ENCODE results near the gene EIF5A. TPM values are rescaled to one million over a fixed set of nuclear protein-coding genes. Genes with fewer than 3 reads are reported as not detected.

The EIF5A gene
- total RNA-seq, 2 donors from 2014 or later = 274 to 374 TPM

DNA sequence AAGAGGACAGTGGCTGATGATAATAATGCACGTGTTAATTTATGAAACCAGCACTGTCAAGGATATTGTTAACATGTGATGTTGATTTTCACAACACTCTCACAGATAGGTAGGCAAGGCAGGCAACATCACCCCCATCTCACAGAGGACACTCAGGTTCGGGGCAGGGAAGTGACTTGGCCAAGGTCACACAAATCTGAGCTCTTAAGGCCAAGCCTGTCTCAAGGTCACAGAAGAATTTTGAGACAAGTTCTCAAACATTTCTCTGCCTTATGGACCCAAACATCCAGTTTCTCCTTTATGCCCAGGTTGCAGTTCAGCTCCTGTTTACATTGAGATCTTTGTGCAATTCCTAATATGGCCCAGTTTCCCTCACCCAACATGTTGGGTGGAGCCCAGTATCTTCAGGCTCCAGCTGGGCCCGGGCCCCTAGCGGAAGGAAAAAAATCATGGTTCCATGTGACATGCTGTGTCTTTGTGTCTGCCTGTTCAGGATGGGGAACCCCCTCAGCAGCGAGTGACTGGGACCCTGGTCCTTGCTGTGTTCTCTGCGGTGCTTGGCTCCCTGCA, 24.6 kb upstream of the EIF5A start:
- intact Hi-C loops (cut with DNase I) = loop anchor here in 1 of 2 donors (5.0 kb wide), 1 partner anchor 64 kb away; no protein-coding TSS in a partner anchor
- no peak for DNase-seq
- no peak for ATAC-seq

DNA sequence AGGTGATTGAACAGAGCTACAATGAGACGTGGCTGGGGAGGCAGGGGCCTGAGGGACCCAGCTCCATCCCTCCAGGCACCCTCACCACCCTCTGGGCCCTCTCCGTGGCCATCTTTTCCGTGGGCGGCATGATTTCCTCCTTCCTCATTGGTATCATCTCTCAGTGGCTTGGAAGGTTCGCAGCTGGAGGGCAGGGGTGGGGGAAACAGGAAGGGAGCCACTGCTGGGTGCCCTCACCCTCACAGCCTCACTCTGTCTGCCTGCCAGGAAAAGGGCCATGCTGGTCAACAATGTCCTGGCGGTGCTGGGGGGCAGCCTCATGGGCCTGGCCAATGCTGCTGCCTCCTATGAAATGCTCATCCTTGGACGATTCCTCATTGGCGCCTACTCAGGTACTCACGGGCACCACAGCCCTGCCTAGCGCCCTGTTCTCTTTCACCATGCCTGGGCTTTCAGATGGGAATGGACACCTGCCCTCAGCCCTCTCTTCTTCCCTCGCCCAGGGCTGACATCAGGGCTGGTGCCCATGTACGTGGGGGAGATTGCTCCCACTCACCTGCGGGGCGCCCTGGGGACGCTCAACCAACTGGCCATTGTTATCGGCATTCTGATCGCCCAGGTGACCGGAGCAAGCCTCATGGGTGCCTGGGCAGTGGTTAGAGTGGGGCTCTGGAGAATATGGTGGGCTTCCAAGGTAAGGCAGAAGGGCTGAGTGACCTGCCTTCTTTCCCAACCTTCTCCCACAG, 23.8 kb upstream of the EIF5A start:
- DNase-seq = no peak
- no peak for ATAC-seq
- intact Hi-C loops (cut with DNase I) = loop anchor here in 1 of 2 donors (5.0 kb wide), 1 partner anchor 64 kb away; no protein-coding TSS in a partner anchor

DNA sequence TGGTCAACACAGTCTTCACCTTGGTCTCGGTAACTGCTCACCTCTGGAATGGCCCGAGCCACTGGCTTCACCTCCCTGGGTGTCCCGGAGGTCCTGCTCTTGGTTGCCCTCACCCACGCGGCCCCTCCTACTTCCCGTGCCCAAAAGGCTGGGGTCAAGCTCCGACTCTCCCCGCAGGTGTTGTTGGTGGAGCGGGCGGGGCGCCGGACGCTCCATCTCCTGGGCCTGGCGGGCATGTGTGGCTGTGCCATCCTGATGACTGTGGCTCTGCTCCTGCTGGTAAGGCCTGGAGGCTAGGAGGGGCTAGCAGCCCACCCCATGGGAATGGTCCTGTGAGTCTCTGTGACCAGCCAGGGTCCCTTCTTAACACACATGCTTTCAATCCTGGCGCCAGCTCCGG, 22.5 kb upstream of the EIF5A start:
- intact Hi-C loops (cut with DNase I) = loop anchor here in 1 of 2 donors (5.0 kb wide), 1 partner anchor 62 kb away; no protein-coding TSS in a partner anchor
- ATAC-seq (no peak), DNase-seq (no peak)

DNA sequence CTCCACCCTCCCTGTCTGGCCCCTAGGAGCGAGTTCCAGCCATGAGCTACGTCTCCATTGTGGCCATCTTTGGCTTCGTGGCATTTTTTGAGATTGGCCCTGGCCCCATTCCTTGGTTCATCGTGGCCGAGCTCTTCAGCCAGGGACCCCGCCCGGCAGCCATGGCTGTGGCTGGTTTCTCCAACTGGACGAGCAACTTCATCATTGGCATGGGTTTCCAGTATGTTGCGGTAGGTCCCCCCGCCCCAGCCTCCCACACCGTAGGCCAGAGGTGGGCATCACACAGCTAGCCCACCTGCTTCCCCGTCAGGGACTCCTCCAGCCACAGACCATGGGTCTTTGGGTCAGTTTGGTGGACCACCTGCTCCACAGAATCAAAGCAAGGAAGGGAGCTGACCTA, 21.7 kb upstream of the EIF5A start:
- ATAC-seq = no peak
- intact Hi-C loops (cut with DNase I) = no loop called here
- no peak for DNase-seq

DNA sequence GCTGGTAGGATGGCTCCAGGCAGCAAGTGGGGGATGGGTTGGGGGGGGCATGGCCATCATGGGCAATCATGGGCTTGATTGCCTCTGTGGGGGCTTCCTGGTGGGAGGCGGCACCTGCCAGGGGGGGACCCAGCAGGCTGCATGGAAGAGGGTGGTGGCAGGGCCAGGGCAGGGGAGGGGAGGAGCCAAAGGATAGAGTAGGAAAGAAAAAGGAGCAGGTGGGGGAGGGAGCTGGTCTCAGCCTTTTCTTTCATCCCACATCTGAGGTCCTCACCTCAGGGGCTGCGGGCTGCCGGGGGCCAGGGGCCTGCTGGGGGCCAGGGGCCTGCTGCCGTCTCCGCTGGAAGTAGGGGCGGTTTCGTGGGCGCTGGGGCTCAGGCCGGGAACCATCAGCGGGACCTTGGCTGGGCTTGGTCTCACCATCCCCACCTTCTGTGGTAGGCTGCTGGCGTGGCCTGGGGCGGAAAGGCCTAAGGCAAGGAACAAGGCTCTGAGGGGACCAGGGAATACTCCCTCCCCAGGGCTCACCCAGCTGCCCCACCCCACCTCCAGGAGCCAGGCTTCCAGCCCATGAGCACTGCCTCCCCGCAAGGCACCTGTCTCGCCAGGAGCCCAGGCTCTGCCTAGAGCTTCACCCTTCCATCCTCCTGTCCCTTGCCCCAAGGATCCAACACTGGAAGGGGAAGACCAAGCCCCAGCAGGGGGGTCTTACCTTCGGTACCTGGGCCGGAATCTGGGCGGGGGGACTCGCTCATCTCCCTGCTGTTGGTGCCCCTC, 18.0 kb upstream of the EIF5A start:
- ATAC-seq (peak in 1 of 2 donors; percentile 1), DNase-seq (no peak)
- intact Hi-C loops (cut with DNase I) = no loop called here

DNA sequence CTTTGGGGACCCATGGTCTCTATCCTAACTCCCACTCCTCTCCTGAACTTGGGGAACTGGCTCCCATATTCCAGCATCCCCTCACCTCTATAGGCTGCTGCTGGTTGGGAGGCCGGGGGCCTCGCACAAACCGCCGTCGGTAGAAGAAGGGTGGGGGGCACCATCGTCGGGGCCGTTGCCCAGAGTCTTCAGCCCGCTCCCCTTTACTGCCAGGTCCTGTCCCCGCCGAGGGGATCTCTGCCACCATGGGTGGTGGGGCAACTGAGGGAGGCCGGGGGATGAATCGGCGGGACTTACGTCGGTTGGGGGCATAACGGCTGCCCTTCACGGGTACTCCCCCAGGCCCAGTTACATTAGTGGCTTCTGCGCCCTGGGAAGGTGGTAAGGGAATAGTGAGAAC, 17.3 kb upstream of the EIF5A start:
- intact Hi-C loops (cut with DNase I) = no loop called here
- DNase-seq = no peak
- ATAC-seq = no peak

DNA sequence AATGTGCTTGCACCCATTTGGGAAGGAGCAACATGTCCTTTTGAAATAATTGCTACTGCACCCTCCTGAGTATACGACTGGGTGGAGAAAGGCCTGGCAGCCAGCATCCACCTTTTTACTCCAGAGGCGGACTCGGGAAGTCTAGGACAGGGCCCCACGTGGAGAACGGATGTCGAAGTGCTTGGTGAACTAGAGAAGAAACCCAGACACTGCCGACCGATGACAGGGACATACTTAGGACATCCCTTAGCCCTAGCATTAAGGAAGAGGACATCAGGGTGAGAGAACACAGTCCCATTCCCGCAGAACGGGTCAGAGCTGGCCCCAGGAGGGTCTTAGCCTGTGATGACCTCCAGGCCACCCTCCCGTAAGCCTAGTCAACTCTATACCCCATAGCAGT, 16.7 kb upstream of the EIF5A start:
- intact Hi-C loops (cut with DNase I) = no loop called here
- no peak for DNase-seq
- no peak for ATAC-seq

DNA sequence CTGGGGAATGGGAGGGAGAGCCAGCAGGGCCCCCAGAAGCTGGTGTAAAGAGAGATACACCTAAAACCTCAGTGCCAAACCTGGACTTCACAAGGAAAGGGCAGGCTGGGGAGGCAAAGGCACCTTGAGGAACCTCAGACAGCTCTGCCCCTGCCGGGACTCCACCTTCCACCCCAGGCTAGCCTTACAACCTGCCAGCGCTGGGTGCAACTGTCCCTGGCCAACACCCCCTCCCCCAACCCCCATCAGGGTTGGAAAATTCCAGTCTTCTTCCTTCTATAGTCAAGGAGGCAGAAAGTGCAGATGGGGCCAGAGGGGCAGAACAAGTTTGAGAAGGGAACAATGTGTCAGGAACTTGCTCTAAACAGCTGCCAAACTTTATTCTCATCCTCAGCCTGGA, 15.2 kb upstream of the EIF5A start:
- intact Hi-C loops (cut with DNase I) = no loop called here
- DNase-seq (no peak), ATAC-seq (no peak)

DNA sequence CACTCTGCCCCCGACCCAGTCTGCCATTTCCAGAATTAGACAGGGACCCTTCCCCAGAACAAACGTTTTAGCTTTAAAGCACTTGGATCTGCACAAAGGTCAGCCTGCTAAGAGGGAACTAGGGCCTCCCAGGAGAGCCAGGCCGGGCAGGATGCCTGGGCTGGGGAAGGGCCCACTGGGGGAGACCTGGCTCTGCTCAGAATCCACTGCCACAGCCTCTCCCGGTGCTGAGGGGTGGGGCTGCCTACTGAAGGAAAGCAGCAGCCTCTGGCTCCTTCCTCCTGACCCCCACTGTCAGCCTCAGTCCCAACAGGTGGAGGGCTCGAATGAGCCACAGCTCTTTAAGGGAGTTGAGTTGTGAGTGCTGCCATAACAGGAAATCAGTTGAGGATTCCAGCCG, 14.7 kb upstream of the EIF5A start:
- intact Hi-C loops (cut with DNase I) = no loop called here
- ATAC-seq = peak; percentile 1 to 27
- DNase-seq = no peak

DNA sequence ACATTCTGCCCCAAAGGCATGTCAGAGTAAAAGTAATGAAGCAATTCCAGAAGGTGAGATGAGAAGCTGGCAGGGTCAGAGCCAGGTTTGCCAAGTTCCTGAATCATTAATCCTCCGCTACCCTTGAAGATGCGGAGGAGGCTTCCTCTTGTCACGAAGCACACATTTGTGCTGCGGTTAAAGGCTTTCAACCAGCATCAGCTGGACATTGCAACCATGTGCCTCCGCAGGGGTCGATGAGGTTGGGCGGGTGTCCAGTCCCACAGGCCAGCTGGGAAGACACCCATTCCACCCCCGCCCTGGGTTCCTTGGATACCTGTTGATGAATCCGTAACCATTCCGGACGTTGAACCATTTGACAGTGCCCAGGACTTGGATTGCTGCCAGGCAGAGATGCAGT, 14.3 kb upstream of the EIF5A start:
- intact Hi-C loops (cut with DNase I) = no loop called here
- peak in 1 of 2 donors; percentile 15 for ATAC-seq
- no peak for DNase-seq

DNA sequence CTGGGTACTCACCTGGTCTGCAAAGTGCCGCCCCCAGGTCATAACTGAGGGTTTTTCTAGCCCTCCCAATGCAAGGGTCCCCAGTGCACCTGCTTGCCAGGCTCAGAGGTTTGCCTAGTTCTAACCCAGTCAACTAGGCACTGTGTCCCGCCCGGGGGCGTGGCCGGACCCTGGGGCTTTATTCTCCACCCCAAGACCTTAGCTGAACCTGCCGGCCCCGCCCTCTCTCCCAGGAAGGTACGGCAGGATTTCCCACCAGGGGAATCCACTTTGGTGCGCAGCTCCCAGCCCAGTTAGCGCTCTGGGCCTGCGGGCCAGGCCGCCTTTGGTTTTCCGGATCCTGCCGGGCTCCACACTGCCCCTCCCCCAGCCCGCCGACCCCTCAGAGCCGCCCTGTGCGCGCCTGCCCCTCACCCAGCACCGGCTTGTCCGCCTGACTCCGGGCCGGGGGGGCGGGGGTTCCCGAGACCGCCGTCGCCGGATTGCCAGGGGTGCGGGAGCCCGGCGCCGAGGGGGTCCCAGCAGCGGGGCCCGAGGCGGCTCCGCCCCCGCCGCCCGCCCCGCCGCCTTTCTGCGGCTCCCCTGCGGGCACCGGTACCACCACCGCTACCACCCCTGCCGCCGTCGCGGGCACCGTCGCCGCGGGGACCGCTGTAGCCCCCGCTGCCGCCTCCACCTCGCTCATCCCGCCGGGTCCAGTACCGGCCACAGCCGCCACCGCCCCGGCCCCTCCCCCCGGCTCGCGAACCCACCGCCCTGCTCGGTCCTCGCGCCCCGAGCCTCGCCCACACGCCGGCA, 13.4 kb upstream of the EIF5A start:
- DNase-seq (no peak), ATAC-seq (peak in 1 of 2 donors; percentile 2)

DNA sequence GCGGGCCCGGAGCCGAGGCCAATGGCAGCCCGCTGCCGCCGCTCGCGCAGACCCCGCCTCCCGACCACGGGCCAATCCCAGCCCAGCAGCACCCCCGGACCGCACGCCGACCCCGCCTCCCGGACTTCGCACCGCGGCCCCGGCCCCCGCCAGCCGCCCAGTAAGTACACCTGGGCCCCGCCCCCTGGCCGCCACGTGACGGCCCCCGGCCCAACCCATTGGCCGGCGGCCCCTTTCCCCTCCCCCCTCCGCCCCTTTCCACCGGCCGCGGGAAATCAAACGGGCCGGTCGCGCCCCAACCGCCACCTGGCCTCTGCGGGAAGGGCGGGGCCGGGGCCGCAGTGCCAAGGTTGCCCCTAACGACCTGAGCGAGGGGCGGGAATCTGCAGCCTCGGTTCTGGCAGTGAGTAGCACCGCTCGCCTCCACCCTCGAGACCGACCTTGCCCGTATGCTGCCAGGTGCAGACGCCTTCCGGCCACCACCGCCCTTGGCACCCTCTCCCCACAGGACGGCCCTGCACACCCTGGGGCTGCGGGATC, 12.7 kb upstream of the EIF5A start, which contains the start of gene YBX2:
YBX2 (minus strand) TSS at position 26 of the 540 bp plus-strand sequence. CDS start 139 bp downstream, outside the sequence.
- peak; percentile 76 for DNase-seq
- intact Hi-C loops (cut with DNase I) = loop anchor here in 1 of 2 donors (5.0 kb wide), 1 partner anchor 247 kb away; no protein-coding TSS in a partner anchor
- peak; percentile 49 to 61 for ATAC-seq

More for the DNA sequence above, 13.4 kb upstream of the EIF5A start:
- intact Hi-C loops (cut with DNase I) = no loop called here

DNA sequence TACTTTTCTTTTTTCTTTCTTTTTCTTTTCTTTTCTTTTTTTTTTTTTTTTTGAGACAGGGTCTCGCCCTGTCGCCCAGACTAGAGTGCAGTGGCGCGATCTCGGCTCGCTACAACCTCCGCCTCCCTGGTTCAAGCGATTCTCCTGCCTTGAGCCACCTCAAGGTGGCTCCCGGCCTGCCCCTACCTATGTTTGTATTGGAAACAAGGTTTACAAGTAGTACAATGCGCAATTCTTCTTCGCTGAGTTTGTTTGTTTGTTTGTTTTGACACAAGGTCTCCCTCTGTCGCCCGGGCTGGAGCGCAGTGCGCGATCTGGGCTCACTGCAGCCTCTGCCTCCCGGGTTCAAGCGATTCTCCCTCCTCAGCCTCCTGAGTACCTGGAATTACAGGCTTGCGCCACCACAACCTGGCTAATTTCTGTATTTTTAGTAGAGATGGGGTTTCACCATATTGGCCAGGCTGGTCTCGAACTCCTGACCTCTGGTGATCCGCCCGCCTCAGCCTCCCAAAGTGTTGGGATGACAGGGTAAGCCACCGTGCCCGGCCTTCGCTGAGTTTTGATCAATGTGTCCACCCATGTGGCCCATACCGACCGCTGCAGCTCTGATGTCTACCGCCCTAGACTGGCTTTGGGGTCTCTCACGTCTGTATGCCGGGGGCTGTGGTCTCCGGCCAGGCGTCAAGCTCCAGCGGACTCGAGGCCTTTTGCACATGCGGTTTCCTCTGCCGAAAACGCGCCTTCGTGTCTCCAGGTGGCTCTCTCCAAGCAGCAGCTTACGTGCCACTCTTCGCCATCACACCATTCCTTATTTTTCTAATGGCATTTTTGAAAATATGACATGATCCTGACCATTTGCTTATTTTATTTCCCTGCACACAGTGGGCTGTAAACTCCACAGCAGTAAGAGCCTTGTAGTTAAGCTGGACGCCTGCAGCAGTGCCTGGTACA, 11.9 kb upstream of the EIF5A start:
- ATAC-seq (no peak), DNase-seq (no peak)
- intact Hi-C loops (cut with DNase I) = loop anchor here (1.0 to 5.0 kb wide), 3 partner anchors 15 to 248 kb away; partner anchors contain the start of gene SLC2A4 (in 1 of the 2)

DNA sequence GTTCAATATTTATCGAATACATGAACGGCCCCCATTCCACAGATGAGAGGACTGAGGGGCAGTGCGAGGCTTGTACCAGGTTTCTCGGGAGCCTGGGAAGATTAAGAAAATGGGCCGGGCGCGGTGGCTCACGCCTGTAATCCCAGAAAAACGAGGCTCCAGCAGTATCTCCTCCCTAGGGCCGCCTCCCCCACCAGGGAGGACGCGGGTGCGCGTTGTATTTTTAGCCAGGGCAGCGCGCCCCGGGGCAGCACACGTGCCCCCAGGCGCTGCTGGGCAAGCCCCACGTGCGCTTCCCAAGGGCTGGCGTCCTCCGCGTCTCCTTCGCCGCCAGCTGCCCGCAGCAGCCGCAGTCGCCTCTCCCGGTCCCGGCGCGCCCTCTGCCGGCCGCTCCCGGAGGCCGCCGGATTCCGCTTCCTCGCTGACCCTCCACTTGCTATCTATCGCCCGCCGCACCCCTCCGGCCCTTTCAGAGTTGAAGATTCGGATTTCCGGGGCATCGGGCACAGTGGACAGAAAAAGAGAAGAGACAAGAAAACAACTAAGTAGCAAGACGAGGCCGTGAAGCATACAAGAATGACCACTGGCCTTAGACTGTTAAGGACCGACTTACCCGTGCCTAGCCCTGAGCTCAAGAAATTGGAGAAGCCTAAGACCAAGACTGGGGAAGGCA, 11.1 kb upstream of the EIF5A start:
- intact Hi-C loops (cut with DNase I) = loop anchor here (1.0 to 5.0 kb wide), 3 partner anchors 16 to 249 kb away; partner anchors contain the start of gene SLC2A4 (in 1 of the 2)
- peak; percentile 76 to 87 for ATAC-seq
- peak; percentile 88 for DNase-seq

DNA sequence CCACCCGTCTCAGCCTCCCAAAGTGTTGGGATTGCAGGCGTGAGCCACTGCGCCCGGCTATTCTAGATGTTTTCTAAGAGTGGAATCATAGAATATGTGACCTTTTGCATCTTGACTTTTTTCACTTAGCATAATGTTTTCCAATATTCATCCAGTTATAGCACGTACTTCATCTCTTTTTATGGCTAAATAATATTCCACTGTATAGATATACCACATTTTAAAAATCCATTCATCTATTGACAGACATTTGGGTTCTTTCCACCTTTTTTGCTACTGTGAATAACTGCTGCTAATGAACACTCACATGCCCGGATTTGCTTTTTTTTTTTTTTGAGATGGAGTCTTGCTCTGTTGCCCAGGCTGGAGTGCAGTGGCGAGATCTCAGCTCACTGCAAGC, 3.2 kb upstream of the EIF5A start:
- intact Hi-C loops (cut with DNase I) = no loop called here
- DNase-seq (no peak), ATAC-seq (no peak)

DNA sequence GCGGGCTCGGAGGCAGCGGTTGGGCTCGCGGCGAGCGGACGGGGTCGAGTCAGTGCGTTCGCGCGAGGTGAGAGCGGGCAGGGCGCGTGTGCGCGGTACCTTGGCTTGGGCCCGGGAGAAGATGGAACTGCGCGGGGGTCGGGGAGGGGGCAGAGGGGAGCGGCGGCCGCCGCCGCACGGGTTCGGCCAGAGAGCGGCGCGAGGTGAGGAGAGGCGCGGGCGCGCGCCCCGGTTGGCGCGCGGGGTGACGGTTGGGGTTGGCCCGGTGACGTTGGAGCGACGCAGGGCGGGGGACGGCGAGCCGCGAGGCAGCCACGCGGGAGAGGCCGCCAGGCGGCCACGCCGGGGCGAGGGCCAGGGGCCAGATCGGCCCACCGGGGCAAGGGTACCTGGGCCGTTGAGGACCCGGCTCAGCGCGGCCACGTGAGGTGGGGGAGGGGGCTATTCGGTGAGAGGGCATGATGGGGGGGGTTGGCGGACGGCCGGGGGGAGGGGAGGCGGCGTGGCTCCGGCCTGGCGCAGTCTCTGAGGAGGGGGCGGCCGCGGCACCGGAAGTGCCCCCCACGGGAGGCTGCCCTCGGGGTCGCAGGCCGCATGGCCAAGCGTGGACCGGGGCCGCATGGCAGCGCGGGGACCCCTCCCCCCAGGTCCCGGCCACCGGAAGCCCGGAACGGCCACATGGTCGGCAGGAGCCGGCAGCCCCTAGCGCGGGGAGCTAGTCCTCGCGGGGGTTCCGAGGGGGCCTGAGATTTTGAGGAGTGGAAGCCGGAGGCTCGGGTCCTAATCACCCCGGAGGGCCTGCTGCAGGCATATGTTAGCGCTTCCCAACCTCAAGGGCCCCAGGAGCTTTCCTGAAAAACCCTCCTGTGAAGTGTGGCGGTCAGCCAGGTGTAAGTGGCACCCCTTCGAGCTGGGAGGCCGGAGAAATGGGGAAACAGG, 527 bp downstream of the EIF5A start:
- peak; percentile 41 to 44 for ATAC-seq
- peak; percentile 59 for DNase-seq
- intact Hi-C loops (cut with DNase I) = no loop called here

Measured in left cardiac atrium (tissue), 4 donors.